Esophagus squamous epithelium (tissue), 4 donors: Measurements from ENCODE around the gene COPG1.

Source experiments
- CTCF ChIP-seq, 6 experiments: fragments of 450-650 bp in 4 of 6; fragments of 200-600 bp in 2 of 6; sonication (generic) in 2 of 6; IDR thresholded peaks; one replicate each; pipeline ENCODE4 v1.5.1; 2016 to 2019; ENCODE audit warnings: antibody characterized with exemption in 6 of 6, mild to moderate bottlenecking in 4 of 6, moderate library complexity in 4 of 6
- POLR2A ChIP-seq, 4 donors: fragments of 450-650 bp; IDR thresholded peaks; one replicate each; pipeline ENCODE4 v1.6.1; 2017; ENCODE audit warnings: antibody characterized with exemption in 4 of 4, mild to moderate bottlenecking in 4 of 4, moderate library complexity in 3 of 4

- TF ChIP-seq POLR2A (IDR thresholded peaks at IDR 0.05) = no peak
- no peak for TF ChIP-seq CTCF (IDR thresholded peaks at IDR 0.05)
Observed at GRCh38 chr3:129239991-129240390, 9.4 kb upstream of the COPG1 start.
